Keratinocyte (primary cell): Measurements from ENCODE around the gene NPDC1. TPM values are rescaled to one million over a fixed set of nuclear protein-coding genes. Genes with fewer than 3 reads are reported as not detected.

Experiments used
- DNase-seq: peaks from one replicate; pipeline ENCODE4 v3.0.0-alpha.2; 2011; ENCODE audit warnings: low read depth, missing footprints, low spot score
- FAIRE-seq: peaks from 2 replicates; lab custom pipeline; 2011; peaks lifted over from hg19 to GRCh38; lab: Jason Lieb, UNC
- H2AFZ ChIP-seq: 2 replicates; pipeline ENCODE4 v1.6.0; 2012; ENCODE audit warnings: low read length, control low read depth, inconsistent platforms; ENCODE audit not compliant: control insufficient read depth
- H3K27ac ChIP-seq: 2 replicates; pipeline ENCODE4 v1.5.1; 2011; ENCODE audit warnings: low read length; ENCODE audit not compliant: control insufficient read depth, insufficient read depth
- H3K27me3 ChIP-seq: 3 replicates; pipeline ENCODE4 v1.6.0; 2011; ENCODE audit warnings: low read length; ENCODE audit not compliant: control insufficient read depth, insufficient read depth; ENCODE audit errors: extremely low read depth
- H3K36me3 ChIP-seq, 2 experiments: 2 replicates in 1 of 2; 3 replicates in 1 of 2; pipeline ENCODE4 v1.5.1; 2011; ENCODE audit warnings: low read length in 2 of 2, mild to moderate bottlenecking in 1 of 2; ENCODE audit not compliant: control insufficient read depth in 2 of 2, insufficient read depth in 2 of 2; ENCODE audit errors: extremely low read depth in 1 of 2
- H3K4me1 ChIP-seq: 3 replicates; pipeline ENCODE4 v1.5.1; 2011; ENCODE audit warnings: low read length; ENCODE audit not compliant: control insufficient read depth, insufficient read depth; ENCODE audit errors: extremely low read depth
- H3K4me2 ChIP-seq: 3 replicates; pipeline ENCODE4 v1.6.0; 2011; ENCODE audit warnings: low read depth, low read length; ENCODE audit not compliant: control insufficient read depth, insufficient read depth; ENCODE audit errors: extremely low read depth
- H3K4me3 ChIP-seq, 3 experiments: fragments of 200-600 bp in 1 of 3; sonication (generic) in 1 of 3; 2 replicates in 2 of 3; 3 replicates in 1 of 3; pipeline ENCODE4 v1.5.1; 2011 to 2016; ENCODE audit warnings: low read length in 3 of 3, mild to moderate bottlenecking in 3 of 3, control low read depth in 2 of 3, inconsistent platforms in 1 of 3, low read depth in 1 of 3, mixed read lengths in 1 of 3, mixed run types in 1 of 3, moderate library complexity in 1 of 3; ENCODE audit not compliant: control insufficient read depth in 2 of 3, insufficient read depth in 2 of 3; ENCODE audit errors: extremely low read depth in 1 of 3
- H3K79me2 ChIP-seq: 2 replicates; pipeline ENCODE4 v1.6.0; 2012; ENCODE audit warnings: low read length; ENCODE audit not compliant: control insufficient read depth, insufficient read depth
- H3K9ac ChIP-seq: 3 replicates; pipeline ENCODE4 v1.6.0; 2011; ENCODE audit warnings: low read length; ENCODE audit not compliant: control insufficient read depth, insufficient read depth; ENCODE audit errors: extremely low read depth
- H3K9me1 ChIP-seq: 3 replicates; pipeline ENCODE4 v1.6.0; 2011; ENCODE audit warnings: low read length; ENCODE audit not compliant: control insufficient read depth, insufficient read depth; ENCODE audit errors: extremely low read depth
- H3K9me3 ChIP-seq: 2 replicates; pipeline ENCODE4 v1.5.1; 2012; ENCODE audit warnings: low read depth, low read length; ENCODE audit not compliant: control insufficient read depth
- H4K20me1 ChIP-seq: 3 replicates; pipeline ENCODE4 v1.6.0; 2011; ENCODE audit warnings: low read length; ENCODE audit not compliant: control insufficient read depth, insufficient read depth; ENCODE audit errors: extremely low read depth
- EZH2 ChIP-seq: IDR thresholded peaks from one replicate; pipeline ENCODE4 v1.6.1; 2012; ENCODE audit warnings: inconsistent platforms, mild to moderate bottlenecking, low read length, moderate library complexity
- dilution Hi-C: fragments of 300-500 bp; cut with MboI; formaldehyde crosslinking; loops from one replicate; pipeline ENCODE4 v1.7.0; 2020; ENCODE audit warnings: low sequenced_read_pairs; ENCODE audit not compliant: extremely low pct_ligation_motif_present
- polyA plus RNA-seq, 5 experiments: library from polyadenylated mRNA; depleted of rRNA in 3 of 5; stranded (reverse) in 3 of 5; stranded (forward) in 1 of 5; unstranded in 1 of 5; fragments of >200 nt; gene quantifications; 1 replicate in 1 of 5; 2 replicates in 3 of 5; 3 replicates in 1 of 5; pipeline versions ENCODE4 v1.2.1 to v1.2.3, GENCODE V29; 2011 to 2012; ENCODE audit warnings: missing spikeins in 2 of 5, low read depth in 1 of 5, low replicate concordance in 1 of 5
- TF ChIP-seq, protein P1 (sequence below), 3 experiments: IDR thresholded peaks in 1 of 3; conservative IDR thresholded peaks in 1 of 3; optimal IDR thresholded peaks in 1 of 3; 2 replicates in 2 of 3; 3 replicates in 1 of 3; pipeline versions ENCODE3 to v1.5.1; 2011; ENCODE audit warnings: low read length in 3 of 3, mild to moderate bottlenecking in 3 of 3, moderate library complexity in 2 of 3, control low read depth in 1 of 3, inconsistent platforms in 1 of 3; ENCODE audit not compliant: insufficient read depth in 2 of 3; ENCODE audit errors: extremely low read depth in 1 of 3

NPDC1 gene
- polyA plus RNA-seq, 1 donor (not counting 4 experiments of a cell fraction or from before 2014, with no cell fraction given) = 9.8 TPM

DNA sequence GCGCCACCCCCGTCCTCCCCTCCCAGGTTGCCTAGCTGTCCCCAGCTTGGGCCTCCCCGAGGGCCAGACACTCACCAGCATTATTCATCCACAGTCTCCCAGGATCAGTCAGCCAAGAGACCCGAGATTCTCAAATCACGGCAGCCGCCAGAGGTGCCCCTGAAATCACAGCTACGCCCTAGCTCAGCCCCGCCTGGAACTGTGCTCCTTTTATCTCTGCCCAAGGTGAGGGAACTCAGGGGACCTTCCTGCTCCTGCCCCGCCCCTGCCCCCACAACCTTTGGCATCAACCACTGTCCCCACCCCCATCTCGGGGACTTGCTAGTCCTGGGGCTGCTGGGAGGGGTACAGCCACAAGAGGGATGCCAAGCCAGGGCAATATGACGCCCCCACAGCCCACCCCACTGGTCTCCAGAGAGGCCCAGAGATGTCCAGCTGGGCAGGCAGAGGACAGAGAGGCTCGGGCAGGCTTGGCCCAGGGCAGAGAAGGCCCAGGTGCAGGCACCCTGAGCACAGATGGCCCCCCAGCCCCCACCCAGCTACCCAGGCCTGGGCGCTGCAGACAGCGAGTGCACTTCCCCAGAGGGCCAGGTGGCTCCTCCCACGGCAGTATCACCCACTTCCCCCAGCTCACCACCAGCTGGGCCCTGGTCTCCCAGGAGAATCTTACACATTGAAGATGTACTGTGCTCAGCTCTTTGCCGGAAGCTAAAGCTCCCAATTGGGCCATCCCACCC is 13.9 kb downstream of the NPDC1 start, which contains the start of gene FUT7:
Gene FUT7, minus strand, starts transcription at position 185 of the 737 bp plus-strand sequence. Its CDS starts 97 bp downstream, at position 88.
- FAIRE-seq = no peak
- Histone ChIP-seq H3K9me3 (no peaks in the 10 kb centered on the region), H2AFZ (no peak within 1 kb of the TSS), H4K20me1 (no peaks in the 10 kb centered on the region), H3K4me3 (no peak within 1 kb of the TSS), H3K4me2 (no peak within 1 kb of the TSS), H3K36me3 (no peaks in the 10 kb centered on the region), H3K79me2 (no peaks in the 10 kb centered on the region), H3K4me1 (peaks cover 10% of the 10 kb centered on the region), H3K9me1 (no peaks in the 10 kb centered on the region), H3K27me3 (peaks cover 5% of the 10 kb centered on the region), H3K9ac (no peak within 1 kb of the TSS), H3K27ac (no peak within 1 kb of the TSS)
- DNase-seq = no peak
- dilution Hi-C loops = no loop called here
- TF ChIP-seq, protein P1, sequence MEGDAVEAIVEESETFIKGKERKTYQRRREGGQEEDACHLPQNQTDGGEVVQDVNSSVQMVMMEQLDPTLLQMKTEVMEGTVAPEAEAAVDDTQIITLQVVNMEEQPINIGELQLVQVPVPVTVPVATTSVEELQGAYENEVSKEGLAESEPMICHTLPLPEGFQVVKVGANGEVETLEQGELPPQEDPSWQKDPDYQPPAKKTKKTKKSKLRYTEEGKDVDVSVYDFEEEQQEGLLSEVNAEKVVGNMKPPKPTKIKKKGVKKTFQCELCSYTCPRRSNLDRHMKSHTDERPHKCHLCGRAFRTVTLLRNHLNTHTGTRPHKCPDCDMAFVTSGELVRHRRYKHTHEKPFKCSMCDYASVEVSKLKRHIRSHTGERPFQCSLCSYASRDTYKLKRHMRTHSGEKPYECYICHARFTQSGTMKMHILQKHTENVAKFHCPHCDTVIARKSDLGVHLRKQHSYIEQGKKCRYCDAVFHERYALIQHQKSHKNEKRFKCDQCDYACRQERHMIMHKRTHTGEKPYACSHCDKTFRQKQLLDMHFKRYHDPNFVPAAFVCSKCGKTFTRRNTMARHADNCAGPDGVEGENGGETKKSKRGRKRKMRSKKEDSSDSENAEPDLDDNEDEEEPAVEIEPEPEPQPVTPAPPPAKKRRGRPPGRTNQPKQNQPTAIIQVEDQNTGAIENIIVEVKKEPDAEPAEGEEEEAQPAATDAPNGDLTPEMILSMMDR (optimal IDR thresholded peaks at IDR 0.05 in 1 of 3, IDR thresholded peaks at IDR 0.05 in 1 of 3, conservative IDR thresholded peaks at IDR 0.05 in 1 of 3; ENCODE audit: extremely low read depth in 1 of 3, insufficient read depth in 2 of 3, low read length in 3 of 3) = no peak
- TF ChIP-seq EZH2 = no peak

DNA sequence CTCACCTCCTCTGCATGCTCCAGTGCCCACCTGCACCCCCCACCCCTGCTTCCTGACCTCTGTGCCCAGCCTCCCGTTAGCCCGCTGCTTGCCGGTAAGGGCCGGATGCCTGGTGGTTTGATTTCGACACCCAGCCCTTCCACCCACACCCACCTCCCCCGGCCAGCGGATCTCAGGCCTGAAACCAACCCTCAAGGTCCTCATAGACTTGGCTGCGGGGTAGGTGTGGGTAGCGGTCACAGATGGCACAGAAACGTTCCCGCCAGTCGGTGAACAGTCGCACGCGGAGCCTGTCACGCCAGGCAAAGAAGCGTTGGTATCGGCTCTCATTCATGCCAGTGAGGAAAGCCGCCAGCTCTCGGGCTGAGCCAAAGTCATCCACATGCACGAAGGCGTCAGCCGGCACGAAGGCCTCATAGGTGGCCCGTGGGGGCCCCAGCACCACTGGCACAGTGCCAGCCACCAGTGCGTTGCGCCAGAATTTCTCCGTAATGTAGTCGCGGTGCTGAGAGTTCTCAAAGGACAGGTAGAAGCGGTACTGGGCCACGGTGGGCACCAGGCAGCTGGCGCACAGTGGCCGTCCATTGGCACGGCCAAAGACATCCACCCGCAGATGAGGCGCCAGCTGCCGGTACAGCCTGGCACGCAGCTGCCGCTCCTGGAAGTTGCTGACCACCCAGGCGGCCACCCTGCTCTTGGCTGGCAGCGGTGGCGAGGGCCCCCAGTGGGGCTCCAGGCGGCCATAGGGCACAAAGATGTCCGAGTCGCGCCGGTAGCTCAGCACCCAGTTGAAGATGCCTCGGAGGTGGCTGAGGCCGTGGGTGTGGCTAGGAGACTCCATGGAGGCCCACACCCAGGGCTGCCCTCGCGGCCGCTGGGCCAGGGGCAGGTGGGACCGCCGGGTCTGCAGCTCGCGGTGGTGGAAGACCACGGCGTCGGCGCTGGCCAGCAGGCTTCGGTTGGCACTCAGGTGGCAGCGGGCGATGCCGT is 15.1 kb downstream of the NPDC1 start:
- Histone ChIP-seq H3K79me2 (no peaks in the 10 kb centered on the region), H3K9ac (no peak overlapping the region), H3K4me1 (peaks cover 10% of the 10 kb centered on the region), H2AFZ (no peak overlapping the region), H3K36me3 (no peaks in the 10 kb centered on the region), H4K20me1 (no peaks in the 10 kb centered on the region), H3K27ac (no peak overlapping the region), H3K4me2 (no peak overlapping the region), H3K9me1 (no peaks in the 10 kb centered on the region), H3K4me3 (no peak overlapping the region), H3K9me3 (no peaks in the 10 kb centered on the region), H3K27me3 (peaks cover 15% of the 10 kb centered on the region)
- TF ChIP-seq, protein P1 (optimal IDR thresholded peaks at IDR 0.05 in 1 of 3, IDR thresholded peaks at IDR 0.05 in 1 of 3, conservative IDR thresholded peaks at IDR 0.05 in 1 of 3; ENCODE audit: extremely low read depth in 1 of 3, insufficient read depth in 2 of 3, low read length in 3 of 3) = no peak
- no peak for TF ChIP-seq EZH2
- no peak for FAIRE-seq
- DNase-seq = no peak
- dilution Hi-C loops = no loop called here
